Sigmoid colon (tissue), 4 donors: Measurements from ENCODE around the gene AKAP12.

Experiments used
- CTCF ChIP-seq, 4 experiments: fragments of 450-650 bp in 3 of 4; fragments of 200-600 bp in 1 of 4; IDR thresholded peaks; one replicate each; pipeline ENCODE4 v1.5.1; 2016 to 2019; ENCODE audit warnings: antibody characterized with exemption in 4 of 4, mild to moderate bottlenecking in 3 of 4, moderate library complexity in 2 of 4
- EP300 ChIP-seq, 4 donors: sonication (generic); formaldehyde crosslinking; IDR thresholded peaks; one replicate each; pipeline ENCODE4 v1.6.1; 2017; ENCODE audit warnings: antibody characterized with exemption in 4 of 4
- POLR2A ChIP-seq, 2 donors: fragments of 450-650 bp; IDR thresholded peaks; one replicate each; pipeline ENCODE4 v1.6.1; 2016; ENCODE audit warnings: antibody characterized with exemption in 2 of 2, mild to moderate bottlenecking in 2 of 2, moderate library complexity in 2 of 2

- TF ChIP-seq CTCF (IDR thresholded peaks at IDR 0.05) (no peak), POLR2A (IDR thresholded peaks at IDR 0.05) (no peak), EP300 (IDR thresholded peaks at IDR 0.05) (no peak)
Observed at GRCh38 chr6:151306269-151306783, 66.6 kb downstream of the AKAP12 start.
